Parathyroid adenoma (tissue), 2 donors: ENCODE measurements around the gene XPNPEP2.

ENCODE experiments used
- H2AFZ ChIP-seq: fragments of 300-600 bp; sonication (generic); one replicate; pipeline ENCODE4 v1.7.0; 2017; ENCODE audit warnings: antibody characterized with exemption, mild to moderate bottlenecking
- H3K27ac ChIP-seq: fragments of 300-600 bp; sonication (generic); one replicate; pipeline ENCODE4 v1.7.0; 2017
- H3K27me3 ChIP-seq: fragments of 300-600 bp; sonication (generic); one replicate; pipeline ENCODE4 v1.7.0; 2017; ENCODE audit warnings: low read length; ENCODE audit not compliant: control insufficient read depth, insufficient read depth
- H3K36me3 ChIP-seq: fragments of 300-600 bp; sonication (generic); one replicate; pipeline ENCODE4 v1.7.0; 2017; ENCODE audit warnings: low read length; ENCODE audit not compliant: control insufficient read depth, insufficient read depth
- H3K4me1 ChIP-seq: fragments of 300-600 bp; sonication (generic); one replicate; pipeline ENCODE4 v1.7.0; 2017; ENCODE audit warnings: control low read depth
- H3K4me2 ChIP-seq: fragments of 300-600 bp; sonication (generic); one replicate; pipeline ENCODE4 v1.7.0; 2017; ENCODE audit warnings: low read length
- H3K4me3 ChIP-seq: fragments of 300-600 bp; sonication (generic); one replicate; pipeline ENCODE4 v1.7.0; 2017; ENCODE audit warnings: low read depth, low read length
- H3K79me2 ChIP-seq: fragments of 300-600 bp; sonication (generic); one replicate; pipeline ENCODE4 v1.7.0; 2017; ENCODE audit warnings: control low read depth
- H3K9ac ChIP-seq: fragments of 300-600 bp; sonication (generic); one replicate; pipeline ENCODE4 v1.7.0; 2017; ENCODE audit warnings: mild to moderate bottlenecking
- H3K9me3 ChIP-seq: fragments of 300-600 bp; sonication (generic); one replicate; pipeline ENCODE4 v1.7.0; 2017; ENCODE audit warnings: low read length; ENCODE audit not compliant: control insufficient read depth
- CTCF ChIP-seq: fragments of 300-600 bp; sonication (generic); IDR thresholded peaks from one replicate; pipeline ENCODE4 v1.7.0; 2017; ENCODE audit warnings: antibody characterized with exemption, mild to moderate bottlenecking
- donor health status: primary hyperparathyroidism.

The XPNPEP2 gene

GRCh38 chrX:129695535-129695934 lies 43.2 kb upstream of the XPNPEP2 start:
- TF ChIP-seq CTCF: no peak
- no peaks in the 10 kb centered on the region for H3K79me2 ChIP-seq
- no peak overlapping the region for H3K27ac ChIP-seq
- no peaks in the 10 kb centered on the region for H3K9me3 ChIP-seq
- no peak overlapping the region for H3K9ac ChIP-seq
- H3K4me3 ChIP-seq: no peak overlapping the region
- H3K27me3 ChIP-seq: no peaks in the 10 kb centered on the region
- H2AFZ ChIP-seq: no peak overlapping the region
- H3K36me3 ChIP-seq: no peaks in the 10 kb centered on the region
- no peaks in the 10 kb centered on the region for H3K4me1 ChIP-seq
- no peak overlapping the region for H3K4me2 ChIP-seq

GRCh38 chrX:129695937-129696336 lies 42.8 kb upstream of the XPNPEP2 start:
- no peak overlapping the region for H3K4me3 ChIP-seq
- no peaks in the 10 kb centered on the region for H3K27me3 ChIP-seq
- no peaks in the 10 kb centered on the region for H3K79me2 ChIP-seq
- H3K9ac ChIP-seq: no peak overlapping the region
- no peak overlapping the region for H2AFZ ChIP-seq
- H3K4me2 ChIP-seq: no peak overlapping the region
- H3K4me1 ChIP-seq: no peaks in the 10 kb centered on the region
- no peak overlapping the region for H3K27ac ChIP-seq
- no peaks in the 10 kb centered on the region for H3K9me3 ChIP-seq
- no peak for TF ChIP-seq CTCF
- H3K36me3 ChIP-seq: no peaks in the 10 kb centered on the region

- no peak for TF ChIP-seq CTCF
- no peak overlapping the region for H2AFZ ChIP-seq
- H3K36me3 ChIP-seq: no peaks in the 10 kb centered on the region
- H3K79me2 ChIP-seq: no peaks in the 10 kb centered on the region
- no peak overlapping the region for H3K4me2 ChIP-seq
- H3K9ac ChIP-seq: no peak overlapping the region
- no peak overlapping the region for H3K4me3 ChIP-seq
- H3K4me1 ChIP-seq: no peaks in the 10 kb centered on the region
- no peaks in the 10 kb centered on the region for H3K27me3 ChIP-seq
- H3K27ac ChIP-seq: no peak overlapping the region
- H3K9me3 ChIP-seq: no peaks in the 10 kb centered on the region
Measured at GRCh38 chrX:129696463-129697155, 42.2 kb upstream of the XPNPEP2 start.

- H3K4me2 ChIP-seq: no peak overlapping the region
- no peak overlapping the region for H2AFZ ChIP-seq
- no peak overlapping the region for H3K27ac ChIP-seq
- H3K4me1 ChIP-seq: no peaks in the 10 kb centered on the region
- H3K4me3 ChIP-seq: no peak overlapping the region
- H3K9ac ChIP-seq: no peak overlapping the region
- no peaks in the 10 kb centered on the region for H3K9me3 ChIP-seq
- H3K36me3 ChIP-seq: no peaks in the 10 kb centered on the region
- TF ChIP-seq CTCF: no peak
- no peaks in the 10 kb centered on the region for H3K79me2 ChIP-seq
- no peaks in the 10 kb centered on the region for H3K27me3 ChIP-seq
Measured at GRCh38 chrX:129697204-129697829, 41.5 kb upstream of the XPNPEP2 start.

- Histone ChIP-seq H3K27me3 (no peaks in the 10 kb centered on the region), H3K27ac (no peak overlapping the region), H3K4me2 (no peak overlapping the region), H3K9ac (no peak overlapping the region), H3K4me3 (no peak overlapping the region), H3K9me3 (no peaks in the 10 kb centered on the region), H2AFZ (no peak overlapping the region), H3K4me1 (no peaks in the 10 kb centered on the region), H3K79me2 (no peaks in the 10 kb centered on the region), H3K36me3 (no peaks in the 10 kb centered on the region)
- no peak for TF ChIP-seq CTCF
Measured at GRCh38 chrX:129698150-129698549, 40.6 kb upstream of the XPNPEP2 start.
